GM19324 (cell line): Measurements from ENCODE around the gene ACOX1.

ENCODE experiments used
- ATAC-seq: cut with Tn5 transposase; IDR thresholded peaks from one replicate; pipeline ENCODE4 v1.9.1; 2021; ENCODE audit warnings: mild to moderate bottlenecking, moderate library complexity; ENCODE audit not compliant: unreplicated experiment, low FRiP score

Gene ACOX1

DNA sequence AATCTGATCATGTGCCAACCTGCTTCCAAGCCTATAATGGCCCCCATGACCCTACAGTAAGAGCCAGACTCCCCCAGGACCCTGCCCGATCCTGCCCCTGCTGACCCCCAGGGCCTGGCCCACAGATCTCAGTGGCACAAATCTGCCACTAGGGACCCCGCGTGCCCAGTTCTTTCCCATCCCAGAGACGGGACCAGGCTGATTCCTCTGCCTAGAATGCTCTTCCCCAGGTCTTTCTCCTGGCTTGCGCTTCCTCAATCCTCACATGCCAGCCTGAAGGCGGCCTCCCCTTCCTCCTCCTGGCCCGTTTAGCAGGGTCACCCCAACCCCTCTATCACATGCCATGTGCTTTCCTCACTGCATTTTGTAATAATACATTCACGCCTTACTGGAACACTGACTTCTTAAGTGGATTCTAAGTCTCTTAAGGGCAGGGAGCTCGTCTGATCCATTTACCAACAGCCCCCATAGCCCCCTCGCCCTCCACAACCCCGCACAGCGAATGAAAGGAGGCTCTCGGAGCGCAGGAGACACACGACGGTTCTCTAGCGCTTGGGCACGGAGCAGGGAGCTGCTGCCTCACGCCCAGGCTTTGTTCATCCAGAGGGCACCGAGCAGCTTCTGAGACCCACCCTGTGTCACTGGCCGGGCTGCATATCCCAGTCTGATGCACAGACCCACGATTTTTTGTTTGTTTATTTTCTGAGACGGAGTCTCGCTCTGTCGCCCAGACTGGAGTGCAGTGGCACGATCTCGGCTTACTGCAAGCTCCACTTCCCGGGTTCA is 83.4 kb downstream of the ACOX1 start:
- no peak for ATAC-seq

GRCh38 chr17:75894049-75894733 is 84.8 kb downstream of the ACOX1 start:
- ATAC-seq: no peak

DNA sequence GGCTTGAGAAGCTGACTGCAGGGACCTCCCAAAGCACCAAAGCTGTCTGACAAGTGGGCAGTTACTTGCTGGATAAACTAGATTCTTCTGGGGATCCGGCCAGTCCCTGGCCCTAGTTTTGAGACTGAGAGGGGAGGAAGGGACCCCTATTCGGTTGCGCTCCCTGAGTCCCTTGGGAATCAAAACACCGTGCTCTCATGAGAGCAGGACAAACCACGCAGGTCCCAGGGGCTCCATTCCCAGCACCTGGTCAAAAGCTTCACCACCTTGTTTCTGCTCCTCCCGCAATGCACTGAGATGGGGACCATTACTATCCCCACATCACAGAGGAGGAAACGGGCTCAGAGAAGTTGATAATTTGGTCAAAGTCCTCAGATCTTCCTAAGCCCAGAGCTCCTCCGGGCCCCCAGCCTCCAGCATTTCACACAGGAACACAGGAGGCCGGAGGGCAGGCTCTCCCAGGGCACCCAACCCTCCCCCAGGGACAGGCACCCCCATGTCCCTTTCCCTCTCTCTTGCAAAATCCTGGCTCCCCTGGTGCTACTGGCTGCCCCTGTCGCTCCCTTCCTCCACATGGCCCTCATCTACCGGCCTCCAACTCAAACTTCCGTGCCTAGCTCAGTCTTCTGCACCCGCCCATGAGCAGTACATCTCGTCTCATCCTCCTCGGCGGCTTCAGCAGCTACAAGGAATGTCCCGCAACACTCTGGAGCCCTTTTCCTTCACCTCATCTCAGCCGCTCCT is 85.5 kb downstream of the ACOX1 start:
- no peak for ATAC-seq

GRCh38 chr17:75892556-75893224 is 86.3 kb downstream of the ACOX1 start:
- ATAC-seq: no peak

- no peak for ATAC-seq
Measured at GRCh38 chr17:75891605-75892555, 87.1 kb downstream of the ACOX1 start.
